WTC11 (cell line): ENCODE data around the gene PPIC.

Experiments used
- CTCF ChIP-seq: fragments of 200-600 bp; IDR thresholded peaks from 2 replicates; pipeline ENCODE4 v1.8.0; 2022; ENCODE audit warnings: antibody characterized with exemption
- ELF4 ChIP-seq: sonication (generic); formaldehyde crosslinking; IDR thresholded peaks from 2 replicates; pipeline ENCODE4 v1.8.1; 2022; ENCODE audit warnings: low read depth, mild to moderate bottlenecking, moderate library complexity, missing genetic modification reagents
- ESRRA ChIP-seq: sonication (generic); formaldehyde crosslinking; IDR thresholded peaks from 2 replicates; pipeline ENCODE4 v1.8.1; 2022; ENCODE audit warnings: mild to moderate bottlenecking, missing genetic modification reagents, borderline replicate concordance
- GABPB1 ChIP-seq: sonication (generic); formaldehyde crosslinking; IDR thresholded peaks from 2 replicates; pipeline ENCODE4 v1.8.1; 2023; ENCODE audit warnings: mild to moderate bottlenecking, missing genetic modification reagents
- SMAD3 ChIP-seq: sonication (generic); formaldehyde crosslinking; IDR thresholded peaks from 2 replicates; pipeline ENCODE4 v1.8.0; 2022; ENCODE audit warnings: missing genetic modification reagents, mild to moderate bottlenecking, borderline replicate concordance
- TEAD4 ChIP-seq: sonication (generic); formaldehyde crosslinking; IDR thresholded peaks from 2 replicates; pipeline ENCODE4 v1.8.0; 2022; ENCODE audit warnings: mild to moderate bottlenecking, missing genetic modification reagents
- TF ChIP-seq, protein P1 (sequence below): sonication (generic); formaldehyde crosslinking; IDR thresholded peaks from 2 replicates; pipeline ENCODE4 v1.8.1; 2023; ENCODE audit warnings: mild to moderate bottlenecking, missing genetic modification reagents
- TF ChIP-seq, protein P2 (sequence below): sonication (generic); formaldehyde crosslinking; IDR thresholded peaks from 2 replicates; pipeline ENCODE4 v1.8.0; 2022; ENCODE audit warnings: mild to moderate bottlenecking, missing genetic modification reagents

GRCh38 chr5:122996091-122996490 lies 40.4 kb downstream of the PPIC start:
- no peak for TF ChIP-seq CTCF
- no peak for TF ChIP-seq TEAD4
- TF ChIP-seq, protein P1, sequence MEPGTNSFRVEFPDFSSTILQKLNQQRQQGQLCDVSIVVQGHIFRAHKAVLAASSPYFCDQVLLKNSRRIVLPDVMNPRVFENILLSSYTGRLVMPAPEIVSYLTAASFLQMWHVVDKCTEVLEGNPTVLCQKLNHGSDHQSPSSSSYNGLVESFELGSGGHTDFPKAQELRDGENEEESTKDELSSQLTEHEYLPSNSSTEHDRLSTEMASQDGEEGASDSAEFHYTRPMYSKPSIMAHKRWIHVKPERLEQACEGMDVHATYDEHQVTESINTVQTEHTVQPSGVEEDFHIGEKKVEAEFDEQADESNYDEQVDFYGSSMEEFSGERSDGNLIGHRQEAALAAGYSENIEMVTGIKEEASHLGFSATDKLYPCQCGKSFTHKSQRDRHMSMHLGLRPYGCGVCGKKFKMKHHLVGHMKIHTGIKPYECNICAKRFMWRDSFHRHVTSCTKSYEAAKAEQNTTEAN = no peak
- no peak for TF ChIP-seq ELF4 (CRISPR knock-in tag)
- TF ChIP-seq GABPB1 = no peak
- no peak for TF ChIP-seq ESRRA (CRISPR knock-in tag)
- TF ChIP-seq, protein P2, sequence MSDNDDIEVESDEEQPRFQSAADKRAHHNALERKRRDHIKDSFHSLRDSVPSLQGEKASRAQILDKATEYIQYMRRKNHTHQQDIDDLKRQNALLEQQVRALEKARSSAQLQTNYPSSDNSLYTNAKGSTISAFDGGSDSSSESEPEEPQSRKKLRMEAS = no peak
- TF ChIP-seq SMAD3 = no peak
